HG02852 (cell line): ENCODE measurements around the gene DHX9.
"Not testable (repeated sequence)": the region's sequence is repeated elsewhere in the genome, so short reads cannot be mapped to it uniquely, and the experiment has no call there.

ENCODE experiments used
- ATAC-seq: cut with Tn5 transposase; IDR thresholded peaks from one replicate; pipeline ENCODE4 v1.9.1; 2021; ENCODE audit warnings: mild to moderate bottlenecking, moderate library complexity; ENCODE audit not compliant: unreplicated experiment

Gene DHX9

GRCh38 chr1:182888736-182889531, 49.8 kb downstream of the DHX9 start:
- ATAC-seq: no peak

DNA sequence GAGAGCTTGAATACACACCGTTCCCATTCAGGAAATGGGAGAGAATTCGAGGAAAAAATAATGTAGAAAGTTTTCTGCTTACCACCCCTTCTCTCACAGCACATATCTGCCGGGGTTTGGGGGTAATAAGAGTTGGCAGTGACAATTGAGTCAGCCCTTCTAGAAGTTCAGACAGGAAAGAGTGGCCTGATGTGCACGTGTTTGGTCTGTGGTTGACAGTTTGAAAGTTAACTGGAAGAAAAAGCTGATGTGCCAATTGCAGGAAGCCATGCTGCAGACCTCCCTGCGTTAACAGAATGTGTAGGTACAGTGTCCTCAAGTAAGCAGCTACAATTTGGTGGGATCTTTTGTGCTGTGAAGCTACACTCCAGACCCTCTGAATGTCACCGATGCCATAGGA, 50.9 kb downstream of the DHX9 start:
- no peak for ATAC-seq

DNA sequence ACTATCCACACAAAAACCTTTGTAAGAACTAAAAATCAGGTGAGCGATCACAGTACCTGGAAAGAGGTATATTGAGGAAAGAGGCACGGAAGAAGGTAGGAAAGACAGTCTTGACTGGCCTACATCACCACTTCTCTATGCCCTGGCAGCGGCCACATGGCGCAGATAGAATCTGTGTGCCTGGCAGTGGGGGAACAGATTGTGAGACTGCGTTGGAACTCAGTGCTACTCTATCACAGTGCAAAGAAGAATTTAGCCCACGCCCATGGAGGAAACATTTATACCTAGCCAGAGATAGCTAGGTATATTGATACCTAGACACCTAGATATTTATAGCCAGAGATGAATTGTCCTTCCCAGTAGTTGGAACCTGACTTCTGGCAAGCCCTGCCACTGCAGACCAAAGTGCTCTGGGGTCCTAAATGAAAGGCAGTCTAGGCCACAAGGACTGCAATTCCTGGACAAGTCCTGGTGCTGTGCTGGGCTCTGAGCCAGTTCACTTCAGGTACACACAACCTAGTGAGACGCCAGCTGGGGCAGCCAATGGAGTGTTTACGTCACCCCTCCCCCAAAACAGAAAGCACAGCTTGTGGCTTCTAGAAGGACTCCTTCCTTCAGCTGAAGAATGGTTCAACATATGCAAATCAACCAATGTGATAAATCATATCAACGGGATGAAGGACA, 51.9 kb downstream of the DHX9 start:
- ATAC-seq: no peak

DNA sequence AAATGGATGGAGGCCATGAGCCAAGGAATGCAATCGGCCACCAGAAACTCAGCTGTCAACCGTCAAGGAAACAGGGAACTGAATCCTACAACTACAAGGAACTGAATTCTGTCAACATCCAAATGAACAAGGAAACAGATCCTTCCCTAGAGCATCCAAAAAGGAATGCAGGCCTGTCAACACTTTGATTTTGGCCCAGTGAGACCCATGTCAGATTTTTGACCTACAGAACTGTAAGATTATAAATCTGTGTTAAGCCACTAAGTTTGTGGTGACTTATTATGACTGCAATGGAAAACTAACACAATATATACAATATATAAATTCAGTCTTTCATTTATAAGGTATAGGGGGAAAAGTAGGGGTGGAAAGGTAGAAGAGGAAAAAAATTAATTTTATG, 58.5 kb downstream of the DHX9 start:
- ATAC-seq: no peak

DNA sequence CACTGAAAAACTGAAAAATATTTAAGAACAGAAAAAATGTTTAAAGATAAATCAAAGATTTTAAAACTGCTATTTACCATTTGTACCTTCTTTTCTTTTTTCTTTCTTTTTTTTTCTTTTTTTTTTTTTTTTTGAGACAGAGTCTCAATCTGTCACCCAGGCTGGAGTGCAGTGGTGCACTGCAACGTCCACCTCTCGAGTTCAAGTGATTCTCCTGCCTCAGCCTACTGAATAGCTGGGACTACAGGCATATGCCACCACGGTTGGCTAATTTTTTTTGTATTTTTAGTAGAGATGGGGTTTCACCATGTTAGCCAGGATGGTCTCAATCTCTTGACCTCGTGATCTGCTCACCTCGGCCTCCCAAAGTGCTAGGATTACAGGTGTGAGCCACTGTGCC, 62.8 kb downstream of the DHX9 start:
- not testable (repeated sequence) for ATAC-seq

DNA sequence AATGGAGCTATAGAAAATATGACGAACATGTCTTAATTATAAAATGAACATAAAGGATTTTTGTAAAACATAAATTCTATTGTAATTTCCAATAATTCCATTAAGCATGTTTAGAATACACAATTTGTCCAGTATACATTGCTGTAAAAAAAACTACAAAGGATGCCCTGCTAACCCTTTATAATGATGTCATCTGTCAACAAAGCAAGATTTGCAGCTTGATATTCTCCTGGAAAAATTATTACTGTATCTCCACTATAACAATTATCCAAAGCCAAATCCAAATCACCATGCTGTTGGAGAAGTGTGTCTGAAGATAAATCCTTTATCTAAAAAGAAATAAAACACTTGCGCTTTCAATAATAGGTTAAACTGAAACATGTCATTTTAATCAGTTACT, 66.2 kb downstream of the DHX9 start:
- ATAC-seq: no peak

- ATAC-seq: no peak
Observed at GRCh38 chr1:182909578-182909977, 70.4 kb downstream of the DHX9 start.

DNA sequence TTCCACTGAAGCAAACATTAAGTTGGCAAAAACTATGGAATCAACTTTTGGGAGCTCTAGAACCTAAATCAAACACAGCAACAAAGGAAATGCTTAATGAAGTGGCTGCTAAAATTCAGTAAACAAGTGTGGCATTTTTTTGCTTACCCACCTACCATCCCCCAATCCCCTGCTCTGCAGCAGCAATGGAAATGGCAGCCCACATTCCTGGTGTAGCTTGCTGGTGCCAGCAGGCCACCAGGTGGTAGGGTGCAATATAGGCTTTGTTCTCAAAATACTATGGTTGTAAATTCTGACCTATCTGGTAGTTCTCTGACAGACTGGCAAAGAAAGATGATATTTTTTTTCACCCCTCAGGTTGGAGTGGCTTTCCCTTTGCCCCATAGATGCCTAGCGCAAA, 71.0 kb downstream of the DHX9 start:
- no peak for ATAC-seq

GRCh38 chr1:182913401-182913800, 74.3 kb downstream of the DHX9 start:
- ATAC-seq: no peak

DNA sequence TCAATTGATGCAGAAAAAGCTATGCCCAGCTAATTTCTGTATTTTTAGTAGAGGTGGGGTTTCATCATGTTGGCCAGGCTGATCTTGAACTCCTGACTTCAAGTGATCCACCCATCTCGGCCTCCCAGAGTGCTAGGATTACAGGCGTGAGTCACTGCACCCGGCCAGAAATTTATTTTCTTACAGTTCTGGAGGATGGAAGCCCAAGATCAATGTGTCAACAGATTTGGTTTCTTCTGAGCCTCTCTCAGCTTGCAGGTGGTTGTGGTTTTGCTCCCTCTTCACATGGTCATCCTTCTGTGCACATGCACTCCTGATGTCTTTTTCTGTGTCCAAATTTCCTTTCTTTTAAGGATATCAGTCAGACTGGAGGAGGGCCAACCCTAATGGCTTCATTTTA, 78.2 kb downstream of the DHX9 start:
- ATAC-seq: no peak

- ATAC-seq: no peak
Observed at GRCh38 chr1:182925661-182926060, 86.5 kb downstream of the DHX9 start.

- ATAC-seq: no peak
Observed at GRCh38 chr1:182927693-182928433, 88.7 kb downstream of the DHX9 start.

DNA sequence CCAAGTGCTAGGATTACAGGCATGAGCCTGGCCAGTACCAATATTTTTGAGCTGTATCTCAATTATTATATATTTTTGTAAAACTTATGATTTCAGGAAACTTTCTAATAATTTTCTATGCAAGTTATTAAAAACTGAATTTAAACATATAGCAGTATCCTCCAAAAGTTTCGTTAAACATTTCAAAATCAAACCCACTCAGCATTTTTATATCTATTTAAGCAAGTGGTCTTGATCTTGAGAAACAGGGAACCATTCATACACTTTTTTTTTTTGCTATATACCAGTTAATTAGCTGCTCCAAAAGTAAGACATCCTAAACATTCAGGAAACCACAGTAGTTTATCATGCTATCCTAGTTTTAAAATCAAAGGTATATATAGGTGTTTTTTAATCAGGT, 91.8 kb downstream of the DHX9 start:
- no peak for ATAC-seq

DNA sequence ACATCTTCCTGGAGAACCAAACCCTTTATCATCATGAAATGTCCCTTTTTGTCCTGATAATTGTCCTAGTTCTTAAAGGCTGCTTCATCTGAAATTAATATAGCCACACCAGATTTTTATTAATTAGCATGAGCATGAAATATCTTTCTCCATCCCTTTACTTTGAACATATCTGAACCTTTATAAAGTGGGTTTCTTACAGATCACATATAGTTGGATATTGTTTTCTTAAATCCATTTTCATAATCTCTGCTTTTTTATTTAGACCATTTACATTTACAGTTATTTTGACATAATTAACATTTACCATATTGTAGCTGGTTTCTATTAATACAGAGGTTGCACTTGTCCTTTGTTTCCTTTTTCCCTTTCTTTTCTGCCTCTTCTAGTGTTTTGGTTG, 96.6 kb downstream of the DHX9 start:
- no peak for ATAC-seq
